Middle frontal gyrus (tissue), 1 donor: ENCODE measurements around the gene ANKRA2.
A peak's percentile ranks its signal among the peaks of the same experiment; 100 is the strongest.
"Not testable (repeated sequence)": the region's sequence is repeated elsewhere in the genome, so short reads cannot be mapped to it uniquely, and the experiment has no call there.

Experiments used
- DNase-seq: peaks from one replicate; pipeline ENCODE4 v3.0.0-alpha.2; 2015; ENCODE audit warnings: low spot score; ENCODE audit errors: extremely low spot score

ANKRA2 gene

DNA sequence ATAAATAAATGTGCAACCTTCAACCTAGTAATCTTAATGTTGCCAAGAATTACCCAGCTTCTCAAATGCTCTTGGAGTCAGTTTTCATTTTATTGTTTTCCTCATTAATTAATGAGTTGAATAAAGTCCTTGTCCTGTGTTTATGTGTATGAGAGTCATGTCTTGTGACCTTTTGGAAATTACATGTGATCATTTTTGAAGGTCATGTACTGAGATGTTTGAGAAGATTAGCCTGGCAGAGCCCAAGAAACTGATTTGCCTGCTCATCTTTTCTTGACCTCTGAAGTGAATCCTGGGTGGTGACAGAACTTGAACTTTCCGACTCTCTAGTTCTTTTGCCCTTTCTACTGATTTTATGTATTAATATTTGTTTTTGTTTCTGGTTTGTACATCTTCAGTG is 15.4 kb downstream of the ANKRA2 start:
- DNase-seq, result no peak

DNA sequence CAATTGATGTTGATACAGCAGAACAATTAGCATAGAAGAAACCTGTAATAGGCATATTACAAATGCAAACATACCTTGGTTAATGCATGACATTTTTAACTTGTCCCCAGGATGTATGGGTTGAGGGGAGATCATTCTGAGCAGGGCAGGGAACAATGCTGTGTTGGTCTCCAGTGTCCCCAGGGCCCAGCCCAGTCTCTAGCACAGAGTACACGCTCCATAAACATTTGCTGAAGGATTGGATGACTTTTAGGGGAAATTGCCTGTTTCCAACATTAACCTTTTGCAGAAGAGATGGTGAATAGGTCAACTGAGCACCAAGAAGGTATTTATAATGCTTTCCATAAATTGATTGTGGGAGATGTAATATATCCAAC is 20.0 kb downstream of the ANKRA2 start:
- DNase-seq, result no peak

DNA sequence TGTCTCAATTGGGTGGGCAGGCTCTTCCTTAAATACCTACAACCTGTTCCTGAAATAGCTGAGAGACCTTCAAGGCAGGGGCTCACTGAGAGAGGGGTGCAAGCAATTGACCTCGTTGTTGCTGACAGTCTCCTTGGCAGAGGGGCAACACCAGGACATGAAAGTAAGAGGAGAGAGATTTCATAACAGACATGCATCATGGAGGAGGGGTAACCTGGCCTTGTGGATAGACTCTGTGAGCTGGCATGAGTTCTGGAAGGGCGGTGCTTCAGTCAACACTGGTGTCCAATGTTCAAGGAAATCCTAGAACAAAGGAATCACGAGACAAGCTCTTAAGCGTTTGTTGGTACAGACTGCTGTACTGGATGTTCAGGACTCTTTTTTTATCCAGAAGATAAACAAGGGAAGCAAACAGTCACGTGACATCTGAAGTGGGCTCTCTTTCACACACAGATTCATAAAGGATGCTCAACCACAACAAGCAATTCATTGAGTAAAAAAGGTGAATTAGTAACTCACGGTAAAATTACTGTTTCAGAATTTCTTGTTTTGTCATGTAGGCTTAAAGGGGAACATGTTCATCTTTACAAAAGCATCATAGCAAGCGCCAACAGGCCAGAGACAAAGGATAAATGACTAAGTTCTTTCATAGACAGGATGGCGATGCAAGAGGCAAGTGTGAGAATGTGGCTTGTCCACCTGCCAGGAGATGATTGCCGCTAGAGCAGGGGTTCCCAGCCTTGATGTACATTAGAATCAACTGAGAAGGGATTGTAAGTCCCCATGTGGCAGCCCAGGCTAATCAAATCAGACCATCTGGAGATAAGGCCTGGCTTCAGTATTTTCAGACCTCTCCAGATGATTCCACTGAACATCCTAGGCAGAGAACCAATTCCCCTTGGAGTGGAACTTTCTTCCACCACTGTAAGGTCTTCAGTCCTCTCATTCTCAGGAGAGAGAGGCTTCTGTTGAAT is 20.7 kb downstream of the ANKRA2 start:
- no peak for DNase-seq

DNA sequence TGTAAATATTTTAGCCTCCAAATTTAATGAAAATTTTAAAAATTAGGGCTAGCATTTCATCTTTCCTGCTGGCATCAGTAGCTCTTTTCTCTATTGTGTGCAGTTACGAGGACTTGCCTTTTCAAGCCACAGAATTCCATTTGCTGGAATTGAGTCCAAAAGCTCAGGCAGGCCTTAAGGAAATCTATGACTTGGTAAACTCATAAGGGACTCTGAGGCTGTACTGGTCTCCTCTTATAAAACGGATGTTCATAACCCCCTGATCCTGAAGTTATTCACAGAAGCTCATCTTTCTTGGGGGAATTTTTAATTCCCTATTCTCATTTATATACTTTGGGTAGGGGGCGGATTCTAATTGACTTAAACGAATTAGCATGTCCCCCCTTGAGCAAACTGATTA is 23.4 kb downstream of the ANKRA2 start:
- no peak for DNase-seq

DNA sequence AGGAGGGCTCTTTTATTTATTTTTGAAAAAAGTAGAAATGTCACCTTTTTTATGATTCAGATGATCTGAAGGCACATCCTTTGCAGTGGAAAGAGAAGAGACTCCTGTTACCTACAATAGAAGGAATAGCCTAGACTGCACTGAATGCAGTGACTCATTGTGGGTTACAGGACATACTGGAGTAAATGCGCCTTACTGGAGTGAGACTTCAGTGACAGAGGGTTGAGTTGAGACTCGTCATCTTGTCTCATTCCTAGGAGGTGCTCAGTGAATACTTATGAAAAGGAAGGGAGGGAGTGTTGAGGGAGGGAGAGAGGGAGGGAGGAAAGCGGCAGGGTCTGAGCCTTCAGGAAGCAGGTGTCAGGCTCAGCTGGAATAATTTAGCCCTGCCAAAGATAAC is 25.2 kb downstream of the ANKRA2 start:
- no peak for DNase-seq

DNA sequence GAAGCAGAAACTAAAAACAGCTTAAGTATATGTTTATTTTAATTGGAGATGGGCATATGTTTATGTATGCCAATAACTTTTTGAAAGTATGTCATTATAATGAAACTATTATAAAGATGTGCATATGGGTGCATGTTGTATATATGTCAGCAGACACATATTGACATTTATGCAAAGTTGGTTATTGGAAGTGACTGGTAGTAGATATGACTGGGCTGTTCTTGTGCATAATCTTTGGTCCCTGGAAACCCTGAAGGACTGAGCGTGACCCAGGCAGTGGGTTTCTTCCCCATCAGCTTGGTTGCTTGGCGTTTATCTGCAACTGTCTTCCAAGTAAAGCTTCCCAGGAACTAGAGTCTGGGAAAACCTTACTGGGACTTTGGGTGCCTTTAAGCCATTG is 25.7 kb downstream of the ANKRA2 start:
- no peak for DNase-seq

DNA sequence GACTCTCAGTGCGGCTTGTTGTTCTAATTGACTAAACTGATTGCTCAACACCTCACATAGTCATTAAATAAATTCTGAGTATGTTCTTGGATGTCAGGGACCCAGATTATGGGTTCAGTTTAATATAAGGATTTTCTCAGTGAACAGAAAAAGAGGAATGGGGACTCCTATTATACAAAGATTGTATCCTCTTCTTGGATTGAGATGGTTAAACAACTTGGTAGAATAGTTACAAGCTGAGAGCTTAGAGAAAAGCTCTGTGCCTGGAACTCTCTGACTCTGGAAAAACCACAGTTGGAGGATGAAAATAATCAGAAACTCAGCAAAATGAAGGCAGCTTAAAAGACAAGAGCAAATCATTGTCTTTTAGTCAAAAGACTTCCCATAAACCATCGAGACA is 30.5 kb downstream of the ANKRA2 start:
- DNase-seq, result no peak

DNA sequence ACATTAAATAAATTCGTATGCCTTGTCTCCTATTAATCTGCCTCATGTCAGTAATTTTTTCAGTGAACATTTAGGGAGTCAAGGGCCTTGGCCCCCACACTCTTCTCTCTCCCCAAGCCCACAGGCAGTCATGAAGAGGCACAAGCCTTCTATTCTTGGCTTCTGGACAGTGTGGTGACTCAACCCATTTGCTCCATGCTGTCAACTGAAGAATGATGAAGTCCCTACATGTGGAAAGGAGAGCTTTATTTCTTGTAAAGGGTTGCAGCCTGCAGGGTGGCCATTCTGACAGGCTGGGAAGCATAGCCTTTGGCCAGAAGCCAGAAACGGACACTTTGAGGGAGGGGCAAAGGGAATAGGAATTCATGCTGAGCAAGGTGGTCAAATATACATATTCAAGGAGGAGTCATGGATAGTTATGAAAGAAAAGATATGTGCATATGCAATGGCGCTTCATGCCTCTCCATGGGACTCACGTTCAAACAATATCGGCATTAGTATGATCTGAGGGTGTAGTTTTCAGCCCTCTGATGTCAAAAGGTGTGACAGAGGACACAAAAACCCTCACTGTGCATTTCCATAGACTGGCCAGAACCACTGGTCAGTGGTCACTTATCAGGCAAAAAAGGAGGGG is 31.3 kb downstream of the ANKRA2 start:
- DNase-seq, result no peak

DNA sequence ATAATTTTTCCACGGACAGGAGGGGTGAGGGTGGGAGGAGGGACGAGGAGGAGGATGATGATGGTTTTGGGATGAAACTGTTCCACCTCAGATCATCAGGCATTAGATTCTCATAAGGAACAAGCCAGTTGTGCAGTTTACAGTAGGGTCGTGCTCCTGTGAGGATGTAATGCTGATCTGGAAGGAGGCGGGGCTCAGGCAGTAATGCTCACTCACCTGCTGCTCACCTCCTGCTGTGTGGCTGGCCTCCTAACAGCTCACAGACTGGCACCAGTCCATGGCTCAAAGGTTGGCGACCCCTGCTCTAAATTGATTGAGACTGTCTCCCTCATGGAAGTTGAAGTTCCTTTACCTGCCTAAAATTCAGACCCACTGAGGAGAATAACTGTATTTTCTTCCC is 33.2 kb downstream of the ANKRA2 start:
- no peak for DNase-seq

DNA sequence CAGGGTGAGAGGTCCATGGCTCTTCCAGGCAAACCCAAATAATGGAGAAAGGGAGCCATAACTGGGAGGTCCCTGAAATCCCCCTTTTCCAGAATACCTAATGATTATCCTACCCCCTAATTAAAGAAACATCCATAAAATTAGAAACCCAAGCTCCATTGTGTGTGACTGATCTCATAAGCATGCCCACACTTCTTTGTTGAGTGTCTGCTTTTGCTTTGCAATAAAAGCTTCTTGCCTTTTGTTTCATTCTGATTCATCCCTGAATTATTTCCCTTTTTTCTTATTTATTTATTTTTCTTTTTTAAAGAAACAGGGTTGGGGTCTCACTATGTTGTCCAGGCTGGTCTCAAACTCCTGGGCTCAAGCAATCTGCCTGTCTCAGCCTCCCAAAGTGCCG is 34.1 kb downstream of the ANKRA2 start:
- no peak for DNase-seq

DNA sequence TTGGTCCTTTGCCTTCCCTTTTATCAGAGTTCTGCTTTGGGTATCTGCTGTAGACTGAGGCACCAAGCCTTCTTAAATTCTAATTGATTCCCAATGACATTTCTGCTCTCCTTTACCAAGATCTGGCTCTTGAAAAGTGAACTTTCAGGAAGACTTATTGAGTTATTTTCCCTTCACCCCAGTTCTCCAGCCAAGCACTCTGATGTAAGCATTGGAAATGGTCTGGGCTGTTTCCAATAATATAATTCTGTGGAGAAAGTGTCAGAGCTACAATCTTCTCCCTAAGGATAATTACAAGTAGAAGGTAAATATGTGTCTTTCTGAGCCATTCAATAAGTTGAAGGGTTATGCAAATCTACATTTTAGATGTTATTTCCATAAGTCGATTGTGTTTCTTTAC is 36.4 kb downstream of the ANKRA2 start:
- no peak for DNase-seq

DNA sequence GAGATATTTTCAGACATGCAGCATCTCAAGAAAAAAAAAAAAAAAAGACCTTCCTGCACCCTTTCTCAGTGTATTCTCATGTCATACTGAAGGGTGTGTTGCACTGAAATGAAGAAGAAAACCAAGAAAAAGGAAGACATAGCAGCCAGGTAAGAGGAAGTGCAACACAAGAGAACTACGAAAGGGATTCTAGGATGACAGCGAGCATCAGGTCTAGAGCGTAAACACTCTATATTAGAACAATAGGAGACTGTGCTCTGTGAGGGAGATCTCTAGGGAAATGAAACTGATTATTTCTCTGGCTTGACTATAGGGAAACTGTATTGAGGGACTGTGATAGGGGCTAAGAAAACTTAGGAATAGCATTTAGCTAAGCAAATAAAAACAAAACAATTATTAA is 37.2 kb downstream of the ANKRA2 start:
- DNase-seq, result no peak

DNA sequence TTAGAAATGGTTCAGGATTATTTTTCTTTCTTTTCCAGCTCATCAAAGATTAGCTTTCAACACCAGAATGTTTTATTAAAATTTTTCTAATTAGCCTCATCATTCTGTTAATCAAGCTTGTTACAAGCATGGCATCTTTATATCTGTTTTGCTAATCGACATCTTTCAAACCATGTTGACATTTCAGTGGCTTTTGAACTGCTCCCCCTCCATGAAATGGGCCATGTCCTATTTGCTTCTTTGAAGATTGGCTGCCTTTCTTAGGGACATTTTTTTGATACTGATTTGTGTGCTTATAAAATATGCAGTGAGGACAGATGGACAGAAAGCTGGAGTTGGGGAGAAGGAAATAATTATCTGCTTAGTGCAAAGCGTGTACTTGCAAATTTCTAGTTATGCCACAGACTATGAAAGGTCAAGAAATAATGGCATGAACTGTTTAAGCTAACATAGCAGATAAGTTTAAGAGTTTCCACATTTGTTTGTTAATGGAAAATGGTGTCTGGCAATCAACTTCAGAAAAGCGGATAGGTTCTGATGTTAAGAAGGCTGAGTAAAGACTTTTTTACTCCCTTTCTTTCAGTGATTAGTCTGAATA is 39.7 kb downstream of the ANKRA2 start:
- no peak for DNase-seq

DNA sequence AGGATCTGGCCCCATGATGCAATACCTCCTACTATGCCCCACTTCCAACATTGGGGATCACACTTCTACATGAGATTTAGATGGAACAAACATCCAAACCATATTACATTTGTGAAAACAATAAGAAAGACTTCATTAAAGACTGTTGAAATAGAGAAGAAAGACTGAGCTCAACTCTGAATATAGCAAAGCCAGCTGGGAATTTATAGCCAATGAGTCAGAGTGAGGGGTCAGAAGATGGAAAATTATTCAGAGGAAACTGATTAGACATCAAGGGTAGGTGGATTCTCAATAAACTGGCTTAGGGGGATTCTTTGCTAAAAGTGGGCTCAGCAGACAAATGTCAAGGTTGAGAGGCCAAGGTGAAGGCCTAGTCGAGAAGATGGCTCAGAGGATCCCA is 41.6 kb downstream of the ANKRA2 start:
- DNase-seq, result no peak

DNA sequence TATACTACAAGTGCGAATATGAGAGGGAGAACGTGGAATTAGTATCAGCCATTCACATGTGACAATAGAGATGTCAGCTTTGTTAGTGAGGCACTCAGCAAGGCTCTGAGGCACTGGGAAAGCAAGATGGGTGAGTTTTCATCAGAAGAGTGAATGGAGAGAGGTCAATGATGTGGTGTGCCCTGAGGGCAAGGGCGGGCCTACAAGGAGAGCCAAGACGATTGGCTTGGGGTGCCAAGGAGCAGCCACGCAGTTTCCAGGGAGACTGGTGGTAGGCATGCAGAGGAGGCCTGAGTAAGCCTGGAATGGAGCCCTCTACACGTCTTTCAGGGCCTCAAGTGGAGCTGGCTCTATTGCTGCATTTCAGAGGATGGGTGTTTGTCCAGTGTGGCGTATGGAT is 42.5 kb downstream of the ANKRA2 start:
- no peak for DNase-seq

DNA sequence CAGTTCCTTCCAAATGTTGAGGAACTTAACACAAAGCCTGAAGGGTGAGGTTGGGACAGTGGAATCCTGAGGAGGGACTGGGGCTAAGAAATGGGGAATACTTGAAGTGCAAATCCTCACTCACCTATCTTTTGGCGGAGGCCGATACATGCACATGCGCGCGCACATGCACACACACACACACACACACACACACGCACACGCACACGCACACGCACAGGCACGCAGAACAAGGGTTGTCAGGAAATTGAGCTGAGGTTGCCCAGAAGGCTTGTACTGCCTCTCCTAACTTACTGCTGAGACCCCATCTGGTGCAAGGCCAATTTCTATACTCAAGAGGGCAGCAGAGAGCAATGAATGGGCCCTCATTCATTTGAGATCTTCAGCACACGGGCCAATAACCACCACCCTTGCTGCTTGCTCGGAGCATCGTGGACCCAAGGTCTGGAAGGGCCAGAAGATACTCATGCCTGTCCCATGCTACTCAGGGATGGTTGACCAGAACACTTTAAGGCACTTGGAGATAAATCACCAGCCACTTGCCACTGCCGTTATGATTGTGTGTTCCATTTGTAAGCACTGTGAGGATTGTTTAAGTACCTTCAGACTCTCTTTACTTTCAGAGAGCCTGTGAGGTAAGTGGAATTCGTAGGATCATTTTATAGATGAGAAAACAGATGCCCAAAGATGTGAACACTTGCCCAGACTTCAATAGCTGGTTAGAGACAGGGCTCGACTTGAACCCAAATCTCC is 45.7 kb downstream of the ANKRA2 start:
- DNase-seq, result peak; percentile 50

DNA sequence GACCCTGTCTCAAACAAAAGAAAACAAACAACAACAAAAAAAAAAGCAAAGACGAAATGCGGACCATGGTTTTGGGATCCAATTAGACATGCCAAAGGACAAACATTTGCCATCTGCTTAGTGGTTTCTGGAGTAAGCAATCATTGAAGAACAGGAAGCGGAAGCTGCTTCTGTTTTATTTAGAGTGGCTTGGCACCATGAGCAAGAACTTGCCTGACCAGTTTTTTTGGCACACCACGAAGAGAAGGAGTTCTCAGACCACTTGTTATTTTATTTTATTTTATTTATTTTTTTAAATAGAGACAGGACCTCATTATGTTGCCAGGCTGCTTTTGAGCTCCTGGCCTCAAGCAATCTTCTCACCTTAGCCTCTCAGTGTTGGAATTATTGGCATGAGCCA is 50.2 kb downstream of the ANKRA2 start:
- DNase-seq, result no peak

DNA sequence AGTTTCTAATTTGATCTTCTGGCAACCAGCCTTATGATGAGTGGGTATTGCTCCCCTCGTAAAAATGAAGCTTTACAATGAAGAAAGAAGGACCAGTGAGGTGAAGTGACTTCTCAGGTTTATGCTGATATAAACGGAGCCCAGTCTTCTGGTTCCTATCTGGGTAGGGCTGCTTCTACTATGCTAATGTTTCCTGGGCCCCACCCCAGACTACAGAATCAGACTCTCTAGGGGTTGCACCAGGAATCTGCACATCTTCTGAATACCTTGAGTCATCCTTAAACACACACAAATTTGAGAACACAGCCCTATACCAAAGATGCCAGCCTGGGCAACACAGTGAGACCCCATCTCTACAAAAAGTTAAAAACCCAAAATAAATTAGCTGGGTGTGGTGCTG is 51.0 kb downstream of the ANKRA2 start:
- no peak for DNase-seq

DNA sequence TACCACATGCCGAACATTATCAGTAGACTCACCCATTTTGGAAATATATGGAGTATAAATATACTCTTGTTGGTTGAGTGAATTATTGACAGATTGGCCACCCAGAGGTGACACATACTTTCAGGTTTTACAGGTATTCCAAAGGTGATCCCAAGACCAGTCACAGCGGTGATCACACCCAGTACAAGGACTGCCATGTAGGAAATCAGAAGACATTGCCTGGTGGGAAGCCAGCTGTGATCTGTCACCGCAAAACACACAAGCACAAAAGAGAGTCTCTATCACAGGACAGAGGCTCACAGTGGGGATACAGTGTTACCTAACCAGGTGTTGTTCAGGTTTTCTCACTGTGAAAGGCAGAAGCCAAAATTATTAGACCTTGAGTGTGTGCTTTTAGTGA is 51.4 kb downstream of the ANKRA2 start:
- DNase-seq, result no peak

DNA sequence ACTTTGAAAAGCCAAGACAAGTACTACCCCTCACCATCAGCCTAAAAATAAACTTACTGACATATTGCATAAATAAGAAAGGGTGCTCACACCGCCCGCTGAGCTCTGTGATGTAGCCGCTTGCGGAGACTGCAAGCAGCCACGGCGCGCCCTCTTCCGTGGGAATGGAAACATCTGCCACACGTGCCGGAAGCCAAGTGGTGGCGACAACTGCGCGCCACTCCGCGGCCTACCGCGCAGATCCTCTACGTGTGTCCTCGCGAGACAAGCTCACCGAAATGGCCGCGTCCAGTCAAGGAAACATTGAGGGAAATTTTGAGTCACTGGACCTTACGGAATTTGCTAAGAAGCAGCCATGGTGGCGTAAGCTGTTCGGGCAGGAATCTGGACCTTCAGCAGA is 56.9 kb downstream of the ANKRA2 start:
- not testable (repeated sequence) for DNase-seq

DNA sequence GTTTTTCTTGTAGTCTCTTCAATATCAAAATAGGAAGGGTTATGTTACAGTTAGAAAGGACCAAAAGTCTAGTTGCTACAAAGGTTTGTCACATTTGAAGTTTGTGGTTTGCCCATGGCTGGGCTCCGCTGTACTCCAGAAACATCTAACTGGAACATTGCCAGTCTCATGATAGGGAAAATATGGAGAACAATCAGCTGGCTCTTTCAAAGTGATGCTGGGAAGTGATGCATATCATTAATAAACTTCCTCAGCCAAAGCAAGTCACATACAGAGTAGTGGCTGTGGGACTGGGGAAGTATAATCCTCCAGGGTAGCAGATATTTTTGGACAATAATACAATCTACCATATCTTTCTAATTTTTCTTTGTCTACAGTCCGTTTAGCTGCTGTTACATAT is 58.4 kb downstream of the ANKRA2 start:
- DNase-seq, result no peak

DNA sequence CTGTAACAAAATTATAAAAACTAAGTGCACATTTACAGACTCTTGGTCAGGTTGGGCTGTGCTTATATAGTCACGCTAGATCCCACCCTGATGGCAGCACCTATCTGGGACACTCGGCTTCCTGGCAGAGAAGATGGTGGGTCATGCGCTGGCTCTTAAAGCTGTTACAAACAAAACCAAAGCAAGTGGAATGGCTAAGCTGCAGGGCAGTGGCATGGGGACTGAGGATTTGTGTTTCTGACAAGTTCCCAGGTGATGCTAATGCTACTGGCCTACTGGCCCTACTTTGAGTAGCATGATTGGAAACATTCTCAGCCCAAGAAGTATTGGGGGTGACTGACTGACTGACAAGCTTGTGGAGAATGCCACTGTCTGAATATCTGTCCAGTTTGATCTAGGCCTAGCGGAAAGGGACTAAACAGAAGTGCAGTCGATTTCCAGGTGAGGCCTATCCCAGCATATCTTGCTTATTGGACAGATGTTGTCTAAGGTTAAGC is 58.9 kb downstream of the ANKRA2 start:
- DNase-seq, result no peak
